Activated B cell treated with CpG ODN at 0.5 μM for 24 hours (primary cell): ENCODE measurements around the gene NOS1AP. TPM values are rescaled to one million over a fixed set of nuclear protein-coding genes. Genes with fewer than 3 reads are reported as not detected.

Experiments
- ATAC-seq: fragments of 200-7000 bp; cut with Tn5 transposase; one replicate; pipeline ENCODE4 v1.10.0; 2021; ENCODE audit warnings: low read depth, mild to moderate bottlenecking, moderate library complexity
- CTCF ChIA-PET: fragments of 350-600 bp; sonication (Branson Sonifier 250); formaldehyde crosslinking; loops from one replicate; lab custom pipeline; 2021; ENCODE audit warnings: antibody characterized with exemption; lab: Charles Lee
- POLR2A ChIA-PET: fragments of 350-600 bp; sonication (Branson Sonifier 250); formaldehyde crosslinking; loops from one replicate; lab custom pipeline; 2021; ENCODE audit warnings: antibody characterized with exemption; lab: Charles Lee
- DNase-seq: peaks from one replicate; pipeline ENCODE4 v3.0.0; 2022
- H3K27ac Mint-ChIP-seq: one replicate; pipeline ENCODE4 v1.8.0; 2020; ENCODE audit warnings: mixed read lengths
- H3K27me3 Mint-ChIP-seq: one replicate; pipeline ENCODE4 v1.8.0; 2021; ENCODE audit warnings: mixed read lengths
- H3K36me3 Mint-ChIP-seq: one replicate; pipeline ENCODE4 v1.8.0; 2021; ENCODE audit warnings: low read depth, mixed read lengths
- H3K4me1 Mint-ChIP-seq: one replicate; pipeline ENCODE4 v1.8.0; 2021; ENCODE audit warnings: mixed read lengths
- H3K4me3 Mint-ChIP-seq: one replicate; pipeline ENCODE4 v1.8.0; 2020; ENCODE audit warnings: mild to moderate bottlenecking, mixed read lengths
- H3K9me3 Mint-ChIP-seq: one replicate; pipeline ENCODE4 v1.8.0; 2020; ENCODE audit warnings: mixed read lengths
- intact Hi-C: fragments of 100-400 bp; cut with micrococcal nuclease; formaldehyde crosslinking; loops from one replicate; pipeline ENCODE4 v1.15.1; 2024
- total RNA-seq: library from RNA; stranded (reverse); gene quantifications from 2 replicates; pipeline ENCODE4 v1.2.3, GENCODE V29; 2022
- TF ChIP-seq, protein P1 (sequence below): fragments of 200-600 bp; IDR thresholded peaks from one replicate; pipeline ENCODE4 v1.8.0; 2022; ENCODE audit warnings: antibody characterized with exemption, mild to moderate bottlenecking

Gene NOS1AP
- total RNA-seq, 1 donor from 2014 or later = not detected

DNA sequence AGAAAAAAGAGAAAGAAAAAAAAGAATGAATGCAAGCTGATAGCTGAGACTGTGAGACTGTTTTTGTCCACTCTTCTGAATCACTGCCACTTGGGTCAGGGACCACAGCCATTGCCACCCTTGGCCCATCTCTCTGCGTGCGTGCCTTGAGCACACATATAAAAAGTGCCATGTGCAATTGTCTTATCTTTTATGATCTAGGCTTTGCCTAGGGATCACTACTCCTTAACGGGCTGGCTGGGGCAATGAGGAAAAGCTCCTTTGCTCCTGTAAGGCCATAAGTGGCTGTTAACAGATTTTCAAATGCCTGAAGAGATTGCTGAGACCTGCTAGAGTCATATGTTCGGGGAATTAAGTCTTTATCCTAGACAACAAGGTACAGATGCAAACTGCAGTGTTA lies 299.0 kb downstream of the NOS1AP start:
- ATAC-seq (no peak), DNase-seq (no peak)
- peaks cover 7% of the 10 kb centered on the region for H3K27me3 Mint-ChIP-seq
- H3K9me3 Mint-ChIP-seq = no peaks in the 10 kb centered on the region
- no peak overlapping the region for H3K4me3 Mint-ChIP-seq
- intact Hi-C loops = no loop called here
- H3K36me3 Mint-ChIP-seq = no peaks in the 10 kb centered on the region
- TF ChIP-seq, protein P1, sequence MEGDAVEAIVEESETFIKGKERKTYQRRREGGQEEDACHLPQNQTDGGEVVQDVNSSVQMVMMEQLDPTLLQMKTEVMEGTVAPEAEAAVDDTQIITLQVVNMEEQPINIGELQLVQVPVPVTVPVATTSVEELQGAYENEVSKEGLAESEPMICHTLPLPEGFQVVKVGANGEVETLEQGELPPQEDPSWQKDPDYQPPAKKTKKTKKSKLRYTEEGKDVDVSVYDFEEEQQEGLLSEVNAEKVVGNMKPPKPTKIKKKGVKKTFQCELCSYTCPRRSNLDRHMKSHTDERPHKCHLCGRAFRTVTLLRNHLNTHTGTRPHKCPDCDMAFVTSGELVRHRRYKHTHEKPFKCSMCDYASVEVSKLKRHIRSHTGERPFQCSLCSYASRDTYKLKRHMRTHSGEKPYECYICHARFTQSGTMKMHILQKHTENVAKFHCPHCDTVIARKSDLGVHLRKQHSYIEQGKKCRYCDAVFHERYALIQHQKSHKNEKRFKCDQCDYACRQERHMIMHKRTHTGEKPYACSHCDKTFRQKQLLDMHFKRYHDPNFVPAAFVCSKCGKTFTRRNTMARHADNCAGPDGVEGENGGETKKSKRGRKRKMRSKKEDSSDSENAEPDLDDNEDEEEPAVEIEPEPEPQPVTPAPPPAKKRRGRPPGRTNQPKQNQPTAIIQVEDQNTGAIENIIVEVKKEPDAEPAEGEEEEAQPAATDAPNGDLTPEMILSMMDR = no peak
- no peak overlapping the region for H3K27ac Mint-ChIP-seq
- ChIA-PET CTCF (no interaction called here), POLR2A (no interaction called here)
- H3K4me1 Mint-ChIP-seq = no peaks in the 10 kb centered on the region

- no peak overlapping the region for H3K27ac Mint-ChIP-seq
- DNase-seq (no peak), ATAC-seq (no peak)
- ChIA-PET POLR2A (no interaction called here), CTCF (no interaction called here)
- TF ChIP-seq, protein P1 = no peak
- no peaks in the 10 kb centered on the region for H3K4me1 Mint-ChIP-seq
- no peaks in the 10 kb centered on the region for H3K9me3 Mint-ChIP-seq
- no peak overlapping the region for H3K4me3 Mint-ChIP-seq
- H3K27me3 Mint-ChIP-seq = peaks cover 3% of the 10 kb centered on the region
- intact Hi-C loops = no loop called here
- H3K36me3 Mint-ChIP-seq = no peaks in the 10 kb centered on the region
These were observed 300.1 kb downstream of the NOS1AP start for GRCh38 chr1:162369571-162369970.

DNA sequence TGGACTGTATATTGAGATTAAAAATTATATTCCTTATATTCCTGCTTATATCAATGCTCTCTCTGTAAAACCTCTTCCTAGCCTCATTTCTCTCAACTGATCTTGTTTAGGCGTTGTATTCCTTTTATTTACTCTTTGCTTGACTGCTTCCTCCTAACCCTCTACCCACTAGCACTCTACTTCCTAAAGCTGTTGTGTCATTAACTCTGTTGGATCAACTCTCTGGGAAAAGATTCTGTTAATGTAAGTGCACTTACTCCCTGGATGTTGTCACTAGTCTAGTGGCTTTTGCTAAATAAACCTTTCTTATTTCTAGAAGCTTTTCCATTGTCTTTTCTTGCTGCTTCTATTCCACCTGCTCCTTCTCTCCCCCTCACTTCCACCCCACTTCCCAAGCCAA lies 300.7 kb downstream of the NOS1AP start:
- POLR2A ChIA-PET = no interaction called here
- CTCF ChIA-PET = no interaction called here
- Mint-ChIP-seq H3K4me1 (no peaks in the 10 kb centered on the region), H3K27me3 (peaks cover 3% of the 10 kb centered on the region), H3K9me3 (no peaks in the 10 kb centered on the region), H3K36me3 (no peaks in the 10 kb centered on the region), H3K4me3 (no peak overlapping the region), H3K27ac (no peak overlapping the region)
- no peak for ATAC-seq
- DNase-seq = no peak
- intact Hi-C loops = no loop called here
- TF ChIP-seq, protein P1 = no peak

DNA sequence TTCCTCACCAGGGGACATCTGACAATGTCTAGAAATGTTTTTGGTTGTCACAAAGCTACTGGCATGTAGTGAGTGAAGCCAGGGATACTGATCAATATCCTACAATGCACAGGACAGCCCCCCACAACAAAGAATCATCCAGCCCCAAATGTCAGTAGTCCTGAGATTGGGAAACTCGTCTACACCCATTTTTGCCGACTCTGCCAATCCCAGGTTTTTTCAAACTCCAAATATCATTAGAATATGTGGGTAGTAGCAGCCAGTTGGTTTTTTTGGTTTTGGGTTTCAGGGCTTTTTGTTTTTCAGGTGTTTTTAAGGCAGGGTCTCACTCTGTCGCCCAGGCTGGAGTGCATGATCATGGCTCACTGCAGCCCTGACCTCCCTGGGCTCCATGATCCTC lies 301.2 kb downstream of the NOS1AP start:
- DNase-seq = no peak
- H3K27me3 Mint-ChIP-seq = peaks cover 3% of the 10 kb centered on the region
- CTCF ChIA-PET = no interaction called here
- TF ChIP-seq, protein P1 = no peak
- no peaks in the 10 kb centered on the region for H3K4me1 Mint-ChIP-seq
- no peaks in the 10 kb centered on the region for H3K36me3 Mint-ChIP-seq
- no peak for ATAC-seq
- H3K9me3 Mint-ChIP-seq = no peaks in the 10 kb centered on the region
- intact Hi-C loops = no loop called here
- H3K4me3 Mint-ChIP-seq = no peak overlapping the region
- H3K27ac Mint-ChIP-seq = no peak overlapping the region
- POLR2A ChIA-PET = no interaction called here

GRCh38 chr1:162371611-162372010 lies 302.1 kb downstream of the NOS1AP start:
- no peaks in the 10 kb centered on the region for H3K9me3 Mint-ChIP-seq
- H3K27me3 Mint-ChIP-seq = peaks cover 3% of the 10 kb centered on the region
- ATAC-seq (no peak), DNase-seq (no peak)
- no peaks in the 10 kb centered on the region for H3K36me3 Mint-ChIP-seq
- TF ChIP-seq, protein P1 = no peak
- no peak overlapping the region for H3K4me3 Mint-ChIP-seq
- no peaks in the 10 kb centered on the region for H3K4me1 Mint-ChIP-seq
- H3K27ac Mint-ChIP-seq = no peak overlapping the region
- intact Hi-C loops = no loop called here
- ChIA-PET POLR2A (no interaction called here), CTCF (no interaction called here)
